Osteocyte (in vitro differentiated cells): Measurements from ENCODE around the gene DYNLT2B. TPM values are rescaled to one million over a fixed set of nuclear protein-coding genes. Genes with fewer than 3 reads are reported as not detected.
"Not testable (repeated sequence)": the region's sequence is repeated elsewhere in the genome, so short reads cannot be mapped to it uniquely, and the experiment has no call there.

Experiments used
- DNase-seq: peaks from one replicate; pipeline ENCODE4 v3.0.0; 2021; ENCODE audit warnings: mixed read lengths; ENCODE audit not compliant: unreplicated experiment; ENCODE audit errors: extremely low spot score
- H3K27ac Mint-ChIP-seq: one replicate; pipeline ENCODE4 v1.8.0; 2021; ENCODE audit warnings: mild to moderate bottlenecking, mixed read lengths; ENCODE audit not compliant: unreplicated experiment
- H3K27me3 Mint-ChIP-seq: one replicate; pipeline ENCODE4 v1.8.0; 2021; ENCODE audit warnings: mixed read lengths; ENCODE audit not compliant: unreplicated experiment
- H3K36me3 Mint-ChIP-seq: one replicate; pipeline ENCODE4 v1.8.0; 2021; ENCODE audit warnings: mixed read lengths; ENCODE audit not compliant: unreplicated experiment
- H3K4me1 Mint-ChIP-seq: one replicate; pipeline ENCODE4 v1.8.0; 2021; ENCODE audit warnings: mixed read lengths; ENCODE audit not compliant: unreplicated experiment
- H3K4me3 Mint-ChIP-seq: one replicate; pipeline ENCODE4 v1.8.0; 2021; ENCODE audit warnings: mild to moderate bottlenecking, moderate library complexity, mixed read lengths; ENCODE audit not compliant: unreplicated experiment
- H3K9me3 Mint-ChIP-seq: one replicate; pipeline ENCODE4 v1.8.0; 2021; ENCODE audit warnings: mixed read lengths; ENCODE audit not compliant: unreplicated experiment
- CTCF ChIP-seq: fragments of 200-600 bp; sonication (generic); IDR thresholded peaks from 2 replicates; pipeline ENCODE4 v1.5.0; 2021; ENCODE audit warnings: antibody characterized with exemption, mild to moderate bottlenecking, moderate library complexity
- total RNA-seq: library from RNA; stranded (reverse); gene quantifications from 2 replicates; pipeline ENCODE4 v1.2.1, GENCODE V29; 2021

The DYNLT2B gene
- total RNA-seq, 1 donor from 2014 or later: 19.5 TPM

GRCh38 chr3:196314597-196314996, 3.4 kb downstream of the DYNLT2B start:
- no peaks in the 10 kb centered on the region for H3K9me3 Mint-ChIP-seq
- TF ChIP-seq CTCF: no peak
- no peaks in the 10 kb centered on the region for H3K36me3 Mint-ChIP-seq
- H3K4me3 Mint-ChIP-seq: no peak overlapping the region
- no peak overlapping the region for H3K27ac Mint-ChIP-seq
- H3K4me1 Mint-ChIP-seq: peaks cover 3% of the 10 kb centered on the region
- no peak for DNase-seq
- H3K27me3 Mint-ChIP-seq: no peaks in the 10 kb centered on the region

DNA sequence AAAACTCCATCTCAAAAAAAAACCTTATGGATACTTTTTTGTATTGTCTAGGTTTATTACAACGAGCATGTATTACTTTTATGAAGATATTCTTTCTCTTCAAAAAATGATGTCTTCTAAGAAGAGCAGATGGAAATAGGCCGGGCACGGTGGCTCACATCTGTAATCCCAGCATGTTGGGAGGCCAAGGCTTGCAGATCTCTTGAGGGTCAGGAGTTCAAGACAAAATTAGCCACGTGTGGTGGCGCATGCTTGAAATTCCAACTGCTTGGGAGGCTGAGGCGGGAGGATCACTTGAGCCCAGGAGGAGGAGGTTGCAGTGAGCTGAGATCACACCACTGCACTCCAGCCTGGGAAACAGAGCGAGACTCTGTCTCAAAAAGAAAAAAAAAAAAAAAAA, 4.0 kb downstream of the DYNLT2B start:
- not testable (repeated sequence) for H3K4me3 Mint-ChIP-seq, H3K27me3 Mint-ChIP-seq, DNase-seq, H3K4me1 Mint-ChIP-seq, H3K27ac Mint-ChIP-seq, H3K9me3 Mint-ChIP-seq, H3K36me3 Mint-ChIP-seq

DNA sequence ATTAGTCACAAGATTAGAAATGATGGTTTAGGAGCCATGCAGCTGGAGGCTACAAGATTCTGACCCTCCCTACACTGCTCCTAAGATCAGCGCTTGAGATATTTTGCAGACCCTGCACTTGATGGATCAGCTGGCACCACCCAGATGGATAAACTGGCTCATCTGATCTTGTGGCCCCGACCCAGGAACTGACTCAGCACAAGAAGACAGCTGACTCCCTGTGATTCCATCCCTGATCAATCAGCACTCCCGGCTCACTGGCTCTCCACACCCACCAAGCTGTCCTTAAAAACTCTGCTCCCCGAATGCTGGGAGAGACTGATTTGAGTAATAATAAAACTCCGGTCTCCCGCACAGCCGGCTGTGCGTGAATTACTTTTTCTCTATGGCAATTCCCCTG, 15.1 kb downstream of the DYNLT2B start:
- H3K27me3 Mint-ChIP-seq, H3K9me3 Mint-ChIP-seq, H3K4me1 Mint-ChIP-seq, DNase-seq, H3K27ac Mint-ChIP-seq, H3K4me3 Mint-ChIP-seq: not testable (repeated sequence)
- peaks cover 23% of the 10 kb centered on the region for H3K36me3 Mint-ChIP-seq

DNA sequence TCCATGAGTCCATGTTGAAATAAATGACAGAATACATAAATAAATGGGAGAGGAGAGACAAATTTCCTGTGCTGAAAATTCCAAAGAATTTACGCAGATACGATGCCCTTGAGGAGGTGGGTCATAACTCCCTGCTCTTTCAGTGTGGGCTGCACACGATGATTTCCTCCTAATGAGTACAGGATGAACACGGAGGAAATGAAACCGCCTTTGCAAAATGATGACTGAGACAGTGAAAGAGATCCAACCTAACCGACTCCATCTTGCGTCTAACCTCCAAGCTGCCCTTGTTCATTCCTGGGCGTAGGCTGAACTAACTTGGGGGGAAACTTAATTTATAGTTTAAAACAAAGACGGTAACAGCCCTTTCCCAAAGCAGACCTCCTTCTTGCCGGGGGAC, 15.5 kb downstream of the DYNLT2B start:
- H3K4me3 Mint-ChIP-seq, H3K27ac Mint-ChIP-seq, H3K9me3 Mint-ChIP-seq, H3K4me1 Mint-ChIP-seq, H3K27me3 Mint-ChIP-seq, DNase-seq: not testable (repeated sequence)
- H3K36me3 Mint-ChIP-seq: peaks cover 23% of the 10 kb centered on the region

DNA sequence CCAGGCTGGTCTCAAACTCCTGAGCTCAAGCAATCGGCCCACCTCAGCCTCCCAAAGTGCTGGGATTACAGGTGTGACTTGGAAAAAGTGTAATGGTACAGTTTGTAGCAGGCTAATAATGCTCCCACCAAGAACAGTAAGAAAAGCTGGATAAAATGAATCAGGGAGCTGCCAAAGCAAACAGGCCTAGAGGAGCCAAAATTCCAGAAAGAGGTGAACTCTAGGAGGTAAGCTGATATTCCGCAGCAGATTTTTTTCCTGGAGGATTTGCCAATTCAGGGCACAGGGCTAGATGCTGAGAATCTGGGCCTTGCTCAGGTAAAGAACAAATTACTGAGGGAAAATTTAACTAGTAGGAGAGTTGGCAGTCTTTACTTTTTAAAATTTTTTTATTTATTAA, 19.5 kb downstream of the DYNLT2B start:
- H3K27ac Mint-ChIP-seq: no peak overlapping the region

DNA sequence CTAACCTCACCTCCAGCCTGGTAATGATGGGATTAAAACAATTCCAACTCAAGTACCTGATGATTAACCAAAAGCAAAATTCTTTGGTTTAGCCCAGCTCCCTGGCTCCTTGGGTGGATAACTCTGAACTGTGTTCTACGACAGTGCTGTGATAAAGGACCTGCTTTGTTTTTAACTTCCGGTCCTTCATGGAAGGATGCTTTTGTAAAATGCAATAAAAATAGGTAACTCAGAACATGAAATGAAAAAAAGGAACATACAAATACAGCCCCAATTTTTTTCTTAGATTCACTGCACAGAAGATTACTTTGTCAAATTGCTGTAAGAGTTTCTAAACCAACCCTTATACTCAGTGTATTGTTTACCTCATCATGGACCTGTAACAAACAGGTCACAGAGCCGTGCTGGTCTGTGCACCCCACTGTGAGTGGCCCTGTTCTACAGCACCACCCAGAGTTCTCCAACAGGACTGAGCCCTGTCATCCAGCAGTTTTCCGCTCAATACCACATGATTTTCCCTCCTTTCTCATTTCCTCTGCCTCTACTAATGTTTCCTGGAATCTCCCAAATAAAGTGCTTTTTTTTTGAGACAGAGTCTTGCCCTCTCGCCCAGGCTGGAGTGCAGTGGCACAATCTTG, 25.6 kb downstream of the DYNLT2B start:
- Mint-ChIP-seq H3K4me1 (peaks cover 11% of the 10 kb centered on the region), H3K36me3 (peaks cover 5% of the 10 kb centered on the region), H3K27ac (no peak overlapping the region), H3K27me3 (no peaks in the 10 kb centered on the region), H3K9me3 (no peaks in the 10 kb centered on the region), H3K4me3 (no peak overlapping the region)
- TF ChIP-seq CTCF: no peak
- no peak for DNase-seq

More for the DNA sequence above, 19.5 kb downstream of the DYNLT2B start:
- Mint-ChIP-seq H3K4me3 (no peak overlapping the region), H3K36me3 (peaks cover 23% of the 10 kb centered on the region), H3K9me3 (no peaks in the 10 kb centered on the region), H3K27me3 (no peaks in the 10 kb centered on the region), H3K4me1 (no peaks in the 10 kb centered on the region)
- no peak for DNase-seq
- TF ChIP-seq CTCF: no peak

GRCh38 chr3:196288141-196288460, 29.9 kb downstream of the DYNLT2B start:
- Mint-ChIP-seq H3K36me3 (no peaks in the 10 kb centered on the region), H3K27ac (peak overlapping the region; percentile 98), H3K27me3 (no peaks in the 10 kb centered on the region), H3K4me1 (peaks cover 39% of the 10 kb centered on the region), H3K9me3 (no peaks in the 10 kb centered on the region), H3K4me3 (peak overlapping the region; percentile 98)
- no peak for DNase-seq
- no peak for TF ChIP-seq CTCF
